Left ventricle myocardium inferior (tissue), 1 donor: Measurements from ENCODE around the gene TMEM243. TPM values are rescaled to one million over a fixed set of nuclear protein-coding genes. Genes with fewer than 3 reads are reported as not detected.

Experiments
- DNase-seq: peaks from one replicate; pipeline ENCODE4 v3.0.0-alpha.2; 2020
- H3K27ac ChIP-seq: fragments of 200-600 bp; replicated peaks from 2 replicates; pipeline ENCODE4 v1.8.0; 2021
- H3K27me3 ChIP-seq: fragments of 200-600 bp; 2 replicates; pipeline ENCODE4 v1.8.0; 2021; ENCODE audit warnings: low read depth
- H3K36me3 ChIP-seq: fragments of 200-600 bp; 2 replicates; pipeline ENCODE4 v1.8.0; 2021
- H3K4me1 ChIP-seq: fragments of 200-600 bp; 2 replicates; pipeline ENCODE4 v1.8.0; 2021
- H3K4me3 ChIP-seq: fragments of 200-600 bp; 2 replicates; pipeline ENCODE4 v1.8.0; 2021; ENCODE audit warnings: mild to moderate bottlenecking, moderate library complexity
- H3K9me3 ChIP-seq: fragments of 200-600 bp; replicated peaks from 2 replicates; pipeline ENCODE4 v1.8.0; 2021
- CTCF ChIP-seq: fragments of 200-600 bp; IDR thresholded peaks from 2 replicates; pipeline ENCODE4 v1.8.0; 2021; ENCODE audit warnings: antibody characterized with exemption, mild to moderate bottlenecking, borderline replicate concordance
- intact Hi-C: fragments of 100-400 bp; cut with micrococcal nuclease; formaldehyde crosslinking; loops from one replicate; pipeline ENCODE4 v1.11.0; 2022
- total RNA-seq: library from RNA; stranded (reverse); fragmentation: NEBNext Ultra II Directional; extraction: Animal tissue kit (Norgen Biotek cat#: 25700); gene quantifications from one replicate; pipeline ENCODE4 v1.2.1, GENCODE V29; 2021
- donor health status: DM: no; HTN: yes; CAD: no; lungs with severe emphysema.

The TMEM243 gene
- total RNA-seq, 1 donor from 2014 or later, result 4.4 TPM

GRCh38 chr7:87215046-87215445 lies 4.5 kb downstream of the TMEM243 start:
- TF ChIP-seq CTCF, result no peak
- Histone ChIP-seq H3K4me1 (peaks cover 64% of the 10 kb centered on the region), H3K27ac (no peak overlapping the region), H3K36me3 (no peaks in the 10 kb centered on the region), H3K9me3 (no peaks in the 10 kb centered on the region), H3K4me3 (no peak overlapping the region), H3K27me3 (no peaks in the 10 kb centered on the region)
- no peak for DNase-seq
- intact Hi-C loops, result no loop called here

- Histone ChIP-seq H3K9me3 (no peaks in the 10 kb centered on the region), H3K27me3 (no peaks in the 10 kb centered on the region), H3K27ac (no peak overlapping the region), H3K4me1 (peaks cover 52% of the 10 kb centered on the region), H3K36me3 (no peaks in the 10 kb centered on the region), H3K4me3 (no peak overlapping the region)
- intact Hi-C loops, result no loop called here
- no peak for TF ChIP-seq CTCF
- no peak for DNase-seq
These were observed 5.7 kb downstream of the TMEM243 start for GRCh38 chr7:87213811-87214210.

- H3K27ac ChIP-seq, result no peak overlapping the region
These were observed 6.3 kb downstream of the TMEM243 start for GRCh38 chr7:87213252-87213651.

GRCh38 chr7:87212498-87212897 lies 7.0 kb downstream of the TMEM243 start:
- H3K27ac ChIP-seq, result no peak overlapping the region
- H3K4me3 ChIP-seq, result no peak overlapping the region
- H3K36me3 ChIP-seq, result no peaks in the 10 kb centered on the region
- no peak for DNase-seq
- intact Hi-C loops, result no loop called here
- no peaks in the 10 kb centered on the region for H3K9me3 ChIP-seq
- H3K4me1 ChIP-seq, result peaks cover 41% of the 10 kb centered on the region
- H3K27me3 ChIP-seq, result no peaks in the 10 kb centered on the region
- TF ChIP-seq CTCF, result no peak

More at GRCh38 chr7:87213252-87213651, 6.3 kb downstream of the TMEM243 start:
- no peak for TF ChIP-seq CTCF
- DNase-seq, result no peak
- no peak overlapping the region for H3K4me3 ChIP-seq
- no peaks in the 10 kb centered on the region for H3K36me3 ChIP-seq
- H3K9me3 ChIP-seq, result no peaks in the 10 kb centered on the region
- H3K27me3 ChIP-seq, result no peaks in the 10 kb centered on the region
- peaks cover 49% of the 10 kb centered on the region for H3K4me1 ChIP-seq
- intact Hi-C loops, result no loop called here

GRCh38 chr7:87210506-87210905 lies 9.0 kb downstream of the TMEM243 start:
- Histone ChIP-seq H3K36me3 (peaks cover 4% of the 10 kb centered on the region), H3K4me1 (peaks cover 28% of the 10 kb centered on the region), H3K9me3 (peaks cover 15% of the 10 kb centered on the region), H3K27ac (no peak overlapping the region), H3K27me3 (no peaks in the 10 kb centered on the region), H3K4me3 (no peak overlapping the region)
- intact Hi-C loops, result no loop called here
- DNase-seq, result no peak
- TF ChIP-seq CTCF, result no peak
